A673 (cell line): ENCODE data around the gene CLSTN2. TPM values are rescaled to one million over a fixed set of nuclear protein-coding genes. Genes with fewer than 3 reads are reported as not detected.

ENCODE experiments used
- BruUV-seq: library from RNA; stranded (reverse); fragments of 400-500 nt; replicated peaks from 2 replicates; lab custom pipeline; 2021; lab: Mats Ljungman, UMichigan
- CTCF ChIA-PET: fragments of 300-600 bp; sonication (Branson Sonifier 250); formaldehyde crosslinking; loops from one replicate; lab custom pipeline; 2022; ENCODE audit warnings: antibody characterized with exemption; lab: Charles Lee
- POLR2A ChIA-PET: fragments of 300-600 bp; sonication (Branson Sonifier 250); formaldehyde crosslinking; loops from one replicate; lab custom pipeline; 2022; ENCODE audit warnings: antibody characterized with exemption; ENCODE audit not compliant: low non-redundant PET; lab: Charles Lee
- DNase-seq: peaks from one replicate; pipeline ENCODE4 v3.0.0-alpha.2; 2015; ENCODE audit warnings: low spot score
- H3K27ac ChIP-seq: fragments of 200-600 bp; sonication (generic); 2 replicates; pipeline ENCODE4 v1.5.1; 2016; ENCODE audit warnings: mixed run types, low read depth, mild to moderate bottlenecking, mixed read lengths, antibody characterized with exemption, low read length; ENCODE audit not compliant: poor library complexity, severe bottlenecking
- H3K27me3 ChIP-seq: fragments of 200-600 bp; sonication (generic); replicated peaks from 2 replicates; pipeline ENCODE4 v1.6.1; 2017; ENCODE audit warnings: mixed run types, low read depth, mild to moderate bottlenecking, mixed read lengths, antibody characterized with exemption, low read length; ENCODE audit not compliant: insufficient read depth, poor library complexity
- H3K36me3 ChIP-seq: fragments of 200-600 bp; sonication (generic); 2 replicates; pipeline ENCODE4 v1.6.1; 2016; ENCODE audit warnings: mixed run types, mild to moderate bottlenecking, mixed read lengths, antibody characterized with exemption, low read length; ENCODE audit not compliant: insufficient read depth, poor library complexity, severe bottlenecking
- H3K4me1 ChIP-seq: fragments of 200-600 bp; sonication (generic); 2 replicates; pipeline ENCODE4 v1.6.1; 2017; ENCODE audit warnings: mixed run types, mild to moderate bottlenecking, mixed read lengths, antibody characterized with exemption, low read length; ENCODE audit not compliant: insufficient read depth, poor library complexity, severe bottlenecking
- H3K4me3 ChIP-seq: fragments of 200-600 bp; sonication (generic); 2 replicates; pipeline ENCODE4 v1.5.1; 2016; ENCODE audit warnings: low read depth, mixed run types, mild to moderate bottlenecking, mixed read lengths, low read length; ENCODE audit not compliant: poor library complexity, severe bottlenecking
- H3K9me3 ChIP-seq: fragments of 200-600 bp; sonication (generic); 2 replicates; pipeline ENCODE4 v1.6.1; 2016; ENCODE audit warnings: mixed run types, low read depth, mild to moderate bottlenecking, mixed read lengths, antibody characterized with exemption, low read length; ENCODE audit not compliant: poor library complexity, severe bottlenecking
- CTCF ChIP-seq: fragments of 300-800, 200-600 bp; sonication (generic); conservative IDR thresholded peaks from 2 replicates; pipeline ENCODE4 v1.5.1; 2017; ENCODE audit warnings: low read depth, mild to moderate bottlenecking, antibody characterized with exemption, low read length, moderate library complexity, mixed read lengths
- EZH2 ChIP-seq: fragments of 200-600 bp; sonication (generic); IDR thresholded peaks from 2 replicates; pipeline ENCODE4 v1.6.1; 2017; ENCODE audit warnings: borderline replicate concordance, low read depth, mild to moderate bottlenecking, mixed read lengths, antibody characterized with exemption, low read length; ENCODE audit not compliant: poor library complexity, severe bottlenecking
- intact Hi-C: fragments of 100-400 bp; cut with micrococcal nuclease; formaldehyde crosslinking; loops from one replicate; pipeline ENCODE4 v1.10.0; 2022; ENCODE audit not compliant: unreplicated experiment
- total RNA-seq: library from RNA; stranded (reverse); gene quantifications from 2 replicates; pipeline ENCODE4 v1.2.3, GENCODE V29; 2021

The CLSTN2 gene
- total RNA-seq, 1 experiment from 2014 or later, result 50.7 TPM

GRCh38 chr3:140189267-140189666 lies 254.3 kb downstream of the CLSTN2 start:
- no peak for DNase-seq
- H3K4me3 ChIP-seq, result no peak overlapping the region
- ChIA-PET POLR2A (no interaction called here), CTCF (no interaction called here)
- no peak overlapping the region for H3K27ac ChIP-seq
- TF ChIP-seq CTCF (no peak), EZH2 (no peak)
- no peaks in the 10 kb centered on the region for H3K36me3 ChIP-seq
- no TSS peak for BruUV-seq
- no peaks in the 10 kb centered on the region for H3K4me1 ChIP-seq
- intact Hi-C loops, result no loop called here
- H3K27me3 ChIP-seq, result no peaks in the 10 kb centered on the region
- H3K9me3 ChIP-seq, result no peaks in the 10 kb centered on the region

- BruUV-seq, result no TSS peak
- intact Hi-C loops, result no loop called here
- Histone ChIP-seq H3K9me3 (no peaks in the 10 kb centered on the region), H3K36me3 (no peaks in the 10 kb centered on the region), H3K27me3 (no peaks in the 10 kb centered on the region), H3K27ac (no peak overlapping the region), H3K4me1 (no peaks in the 10 kb centered on the region), H3K4me3 (no peak overlapping the region)
- POLR2A ChIA-PET, result no interaction called here
- TF ChIP-seq EZH2 (no peak), CTCF (no peak)
- CTCF ChIA-PET, result no interaction called here
- DNase-seq, result no peak
Observed at GRCh38 chr3:140189976-140190375, 255.0 kb downstream of the CLSTN2 start.

- no peaks in the 10 kb centered on the region for H3K36me3 ChIP-seq
- CTCF ChIA-PET, result no interaction called here
- POLR2A ChIA-PET, result no interaction called here
- no peak for DNase-seq
- no peaks in the 10 kb centered on the region for H3K9me3 ChIP-seq
- no TSS peak for BruUV-seq
- no peak for TF ChIP-seq EZH2
- no peak for TF ChIP-seq CTCF
- H3K4me1 ChIP-seq, result no peaks in the 10 kb centered on the region
- intact Hi-C loops, result no loop called here
- H3K27ac ChIP-seq, result no peak overlapping the region
- no peak overlapping the region for H3K4me3 ChIP-seq
- H3K27me3 ChIP-seq, result no peaks in the 10 kb centered on the region
Observed at GRCh38 chr3:140196970-140197369, 262.0 kb downstream of the CLSTN2 start.
